NCI-H748 (cell line): ENCODE results near the gene SAMD13.

Experiments
- DNase-seq: peaks from one replicate; lab custom pipeline; 2025; ENCODE audit not compliant: unreplicated experiment; lab: John Stamatoyannopoulos, UW

The SAMD13 gene

DNA sequence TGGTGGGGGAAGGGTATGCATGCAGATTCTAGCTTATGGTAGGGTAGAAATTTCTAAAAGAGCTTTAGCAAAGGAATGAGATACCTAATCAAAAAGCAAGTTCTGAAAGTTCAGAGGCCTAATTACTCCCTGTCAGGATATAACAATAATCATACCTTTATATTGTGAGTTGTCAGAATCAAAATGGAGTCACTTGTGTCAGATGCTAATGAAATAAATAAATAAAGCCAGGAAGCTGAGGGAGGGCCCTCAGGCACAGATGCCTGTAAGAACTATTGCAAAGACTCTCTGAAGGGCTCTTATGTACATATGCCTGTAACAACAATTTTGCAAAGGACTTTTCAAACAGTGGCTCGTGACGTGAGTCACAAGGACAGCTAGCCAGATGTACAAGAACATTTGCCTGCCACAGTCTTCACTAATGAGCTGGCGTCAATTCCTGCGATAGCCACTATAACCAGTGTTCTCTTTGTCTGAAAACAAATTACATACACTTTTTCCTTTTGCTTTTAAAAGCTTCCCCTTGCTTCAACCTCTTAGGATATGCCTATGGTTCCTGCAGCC, 69.4 kb downstream of the SAMD13 start:
- peak; percentile 27 for DNase-seq

- DNase-seq, result no peak
Measured at GRCh38 chr1:84373436-84374141, 72.1 kb downstream of the SAMD13 start.

DNA sequence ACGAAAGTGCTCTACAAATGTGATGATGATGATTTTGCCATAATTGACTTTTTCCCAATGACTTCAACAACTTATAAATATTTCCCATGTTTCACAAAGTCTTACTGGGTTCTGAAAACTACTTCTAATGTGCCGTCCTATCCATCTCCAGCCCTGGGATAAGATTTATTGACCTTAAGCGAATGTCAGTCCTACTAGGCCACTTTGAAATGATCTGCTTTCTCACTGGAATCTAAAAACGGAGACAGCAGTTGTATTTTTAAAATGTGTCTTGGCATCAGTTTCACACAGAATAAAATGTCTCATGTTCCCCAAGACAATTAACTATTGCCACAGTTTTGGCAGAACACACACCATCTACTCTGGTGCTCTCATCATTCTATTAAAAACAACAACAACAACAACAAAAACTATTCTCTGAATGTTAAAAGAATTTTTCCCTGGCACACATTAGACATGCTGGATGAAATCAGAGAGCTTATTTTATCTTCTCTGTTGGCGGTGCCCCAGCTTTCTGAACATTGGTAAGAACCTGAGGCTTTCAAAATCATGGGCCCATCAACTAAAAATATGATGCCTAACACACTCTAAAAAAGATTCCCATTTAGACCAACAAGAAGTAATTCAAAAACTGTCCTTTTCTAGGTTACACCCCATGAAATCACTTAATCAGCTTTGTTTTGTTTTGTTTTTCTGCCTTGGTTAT, 73.6 kb downstream of the SAMD13 start:
- no peak for DNase-seq

DNA sequence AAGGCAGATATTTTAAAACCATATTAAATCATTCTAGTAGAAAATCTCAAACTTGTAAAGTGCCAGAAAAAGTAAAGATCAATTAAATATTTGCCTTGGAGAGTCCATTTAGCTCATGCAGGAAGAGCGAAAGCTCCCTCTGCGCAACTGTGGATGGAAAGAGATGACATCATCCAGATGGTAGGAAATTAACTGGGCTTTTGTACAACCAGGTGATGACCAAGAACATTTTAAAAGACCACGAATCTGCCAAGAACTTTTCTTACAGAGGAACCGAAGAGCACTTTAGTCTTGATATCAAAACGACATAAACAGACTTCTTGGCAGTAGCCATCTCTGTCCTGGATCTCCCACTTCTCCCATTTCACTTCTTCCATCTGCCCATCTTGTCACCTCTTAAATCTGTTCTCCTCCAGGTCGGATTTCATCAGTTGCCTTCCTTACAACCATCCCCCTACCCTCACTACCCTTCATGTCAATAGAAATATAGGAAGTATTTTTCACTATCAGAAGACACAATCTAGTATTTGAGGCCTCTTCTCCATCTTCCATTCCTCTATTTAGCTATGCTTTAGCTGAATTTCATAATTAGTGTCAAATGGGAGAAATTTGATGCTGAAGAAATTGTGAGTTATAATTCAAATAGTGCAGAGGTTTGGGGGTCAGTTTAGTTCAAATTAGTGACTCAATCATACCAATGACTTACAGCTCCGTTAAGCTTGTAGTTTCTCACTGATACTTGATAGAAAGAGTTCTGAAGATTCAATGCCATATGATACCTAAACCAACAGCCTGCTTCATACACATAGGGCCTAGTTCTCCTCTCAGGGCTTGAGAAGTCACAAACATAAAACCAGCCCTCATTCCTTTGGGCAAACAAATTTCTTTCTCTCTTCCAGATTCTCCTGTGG, 74.7 kb downstream of the SAMD13 start:
- no peak for DNase-seq

DNA sequence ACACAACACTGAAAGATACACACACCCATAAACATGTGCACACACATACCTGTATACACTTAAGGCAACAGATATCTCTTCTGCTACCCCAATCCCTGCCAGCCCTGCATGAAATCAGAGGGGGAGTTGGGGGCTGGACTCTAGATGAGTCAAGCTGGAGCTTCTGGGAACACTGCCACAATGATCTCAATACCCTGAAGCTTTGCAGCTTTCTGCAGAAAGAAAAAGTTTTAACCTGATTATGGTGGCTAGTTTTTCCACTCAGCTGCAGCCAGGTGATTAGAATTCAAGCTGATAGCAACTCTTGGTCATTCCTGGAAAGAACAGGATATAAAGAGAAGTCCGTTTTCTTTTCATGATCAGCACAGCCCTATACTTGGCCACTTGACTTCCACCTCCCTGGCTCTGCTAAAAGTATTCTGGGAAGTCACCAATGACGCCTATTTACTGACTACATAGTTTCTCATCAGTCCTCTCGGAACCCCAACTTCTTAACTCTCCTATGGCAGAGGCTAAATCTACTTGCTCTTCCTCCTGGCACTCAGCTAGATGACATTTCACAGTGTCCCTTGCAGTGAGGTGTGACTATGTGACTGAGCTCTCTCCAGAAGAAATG, 76.1 kb downstream of the SAMD13 start:
- no peak for DNase-seq

- no peak for DNase-seq
Measured at GRCh38 chr1:84379138-84379916, 77.8 kb downstream of the SAMD13 start.

GRCh38 chr1:84379917-84380180, 78.3 kb downstream of the SAMD13 start:
- DNase-seq, result no peak

- DNase-seq, result no peak
Measured at GRCh38 chr1:84382127-84382526, 80.6 kb downstream of the SAMD13 start.

DNA sequence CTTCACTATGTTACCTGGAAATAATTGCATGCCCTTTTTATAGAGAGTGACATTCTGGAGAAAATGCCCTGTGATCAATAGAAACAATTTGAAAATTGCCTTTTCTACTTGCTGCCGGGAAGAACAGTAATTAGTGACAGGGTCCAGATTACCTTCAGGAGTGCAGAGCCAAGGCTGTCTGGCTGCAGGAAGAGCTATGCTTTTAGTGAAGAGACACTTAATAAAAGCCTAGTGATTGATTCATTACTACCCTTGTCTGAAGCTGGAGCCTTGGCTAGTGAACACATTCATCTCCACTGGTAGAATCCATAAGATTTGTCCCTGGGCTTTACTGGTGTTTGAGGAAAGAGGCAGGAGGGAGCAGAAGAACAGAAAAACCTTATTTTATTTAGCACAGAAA, 83.8 kb downstream of the SAMD13 start:
- DNase-seq, result peak; percentile 4

DNA sequence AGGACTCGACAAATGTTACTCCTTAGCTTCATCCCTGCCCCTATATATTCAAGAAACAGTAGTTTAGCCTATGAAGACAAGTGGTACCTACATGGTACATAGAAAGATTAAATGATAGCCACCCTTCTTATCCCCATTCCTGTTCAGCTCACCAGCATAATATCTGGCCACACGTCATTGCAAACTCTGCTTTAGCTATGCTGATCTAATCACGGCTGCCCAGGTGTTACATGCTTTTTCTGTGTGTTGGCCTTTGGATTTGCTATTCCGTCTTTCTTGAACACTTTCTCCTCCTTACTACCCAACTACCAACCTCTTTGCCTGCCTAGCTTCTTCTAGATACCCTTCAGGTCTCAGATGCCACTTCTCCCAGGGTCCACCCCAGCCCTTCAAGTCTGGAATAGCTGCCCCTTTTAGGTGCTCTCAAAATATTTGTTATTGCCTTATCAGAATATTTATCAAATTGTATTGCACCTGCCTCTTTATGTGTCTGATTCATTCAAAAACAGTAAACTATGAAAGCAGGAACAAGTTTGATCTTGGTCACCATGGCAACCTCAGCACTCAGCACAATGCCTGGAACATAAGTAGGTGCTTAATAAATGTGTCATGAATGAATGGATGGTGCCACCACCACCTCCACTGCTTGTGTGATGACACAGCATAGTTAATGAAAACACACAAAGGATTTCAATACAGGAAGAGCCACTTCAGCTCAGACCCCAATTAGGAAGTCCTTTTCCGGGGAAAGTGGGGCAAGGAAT, 85.4 kb downstream of the SAMD13 start:
- DNase-seq, result peak; percentile 60

DNA sequence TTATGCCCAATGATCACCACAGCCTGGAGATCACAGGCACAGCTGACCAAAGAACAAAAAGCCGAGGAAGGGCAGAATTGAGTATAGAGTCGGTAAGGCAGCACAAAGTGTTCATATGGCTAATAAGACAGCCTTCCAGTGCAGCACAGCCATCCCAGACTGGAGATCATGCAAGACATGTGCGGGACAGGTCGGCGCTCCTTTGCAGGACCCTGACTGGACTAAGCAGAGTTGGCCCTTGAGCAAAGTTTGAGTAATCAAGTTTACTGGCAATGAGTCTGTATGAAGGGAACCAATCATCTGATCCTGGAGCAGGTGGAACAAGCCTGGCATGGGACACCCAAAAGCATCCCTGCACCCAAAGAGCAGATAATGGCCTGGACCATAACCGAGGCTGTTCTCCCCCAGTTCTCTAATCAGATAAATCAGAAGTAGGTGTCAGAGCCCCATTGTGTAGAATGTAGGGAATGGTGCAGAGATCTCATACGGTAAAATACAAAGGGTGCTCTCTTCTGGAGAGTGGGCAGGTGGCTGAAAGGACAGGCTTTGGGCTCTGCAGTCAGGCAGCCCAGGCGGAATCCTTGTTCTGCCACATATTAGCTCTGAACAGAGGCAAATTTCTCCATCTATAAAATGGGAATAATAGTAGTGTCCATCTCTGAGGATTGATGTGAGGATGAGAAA, 86.1 kb downstream of the SAMD13 start:
- peak; percentile 23 for DNase-seq

DNA sequence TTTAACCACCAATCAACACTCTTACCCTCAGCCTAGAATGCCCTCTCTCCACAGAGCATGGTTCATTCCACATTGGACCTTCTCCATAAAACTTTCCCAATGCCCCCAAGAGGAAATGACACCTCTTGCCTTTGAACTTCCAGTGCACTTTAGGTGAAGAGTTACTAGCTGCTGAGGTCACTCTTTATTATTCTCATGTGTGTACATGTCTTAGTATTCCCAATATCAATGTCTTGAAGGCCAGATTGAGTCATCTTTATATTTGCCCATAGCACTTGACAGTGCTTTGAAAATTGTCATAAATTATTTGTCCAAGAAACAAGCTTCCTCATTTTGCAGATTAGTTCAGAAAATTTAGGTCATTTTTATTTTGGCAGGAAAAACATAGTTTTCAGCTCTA, 88.7 kb downstream of the SAMD13 start:
- no peak for DNase-seq

DNA sequence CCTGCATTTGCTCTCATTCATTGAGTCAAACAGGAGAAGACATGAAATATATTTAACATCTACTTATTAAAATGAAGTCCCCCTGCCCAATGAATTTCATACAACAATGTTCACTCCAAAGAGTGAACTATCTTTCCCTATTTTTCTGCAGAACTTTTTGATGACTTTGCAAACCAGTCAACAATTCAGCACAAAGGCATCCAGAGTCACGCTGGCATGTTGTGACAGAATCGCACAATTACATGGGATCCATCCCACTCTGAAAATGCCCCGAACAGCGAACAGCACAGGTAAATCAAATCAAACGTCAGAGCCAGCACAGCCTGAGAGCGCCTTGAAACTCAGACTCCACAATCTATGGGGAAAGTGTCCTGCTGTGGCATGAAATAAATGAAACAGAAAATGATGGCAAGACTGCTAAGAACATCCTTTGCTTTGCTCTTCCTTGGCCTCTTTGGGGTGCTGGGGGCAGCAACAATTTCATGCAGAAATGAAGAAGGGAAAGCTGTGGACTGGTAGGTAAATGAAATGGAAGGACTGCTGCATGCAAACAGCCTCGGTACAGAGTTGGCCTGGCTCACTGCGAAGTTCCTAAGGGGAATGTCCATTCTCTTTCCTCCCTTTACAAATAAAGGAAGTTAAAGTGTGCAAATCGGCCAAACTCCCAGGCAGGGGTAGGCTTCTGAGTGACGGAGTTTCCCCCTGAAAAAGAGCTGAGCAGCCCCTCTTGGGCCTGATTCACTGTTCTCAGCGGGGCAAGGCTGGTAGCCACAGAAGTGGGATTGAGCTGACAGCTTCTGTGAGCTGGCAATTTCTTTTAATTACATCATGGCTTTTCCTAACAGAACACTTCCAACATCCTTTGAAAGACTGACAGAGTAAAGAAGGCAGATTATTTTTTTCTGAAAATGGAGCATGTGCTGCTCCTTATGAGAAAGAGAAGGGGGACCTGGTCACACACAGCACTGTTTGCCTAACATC, 97.0 kb downstream of the SAMD13 start, which contains the start of gene DNASE2B:
Gene DNASE2B (plus strand): TSS at position 310 of the 981 bp plus-strand sequence. CDS start 81 bp downstream, at position 391.
- no peak for DNase-seq
